Keratinocyte (primary cell): Measurements from ENCODE around the gene ACTR10.

Source experiments
- EZH2 ChIP-seq: IDR thresholded peaks from one replicate; pipeline ENCODE4 v1.6.1; 2012; ENCODE audit warnings: inconsistent platforms, mild to moderate bottlenecking, low read length, moderate library complexity
- TF ChIP-seq, protein P1 (sequence below), 3 experiments: IDR thresholded peaks in 1 of 3; conservative IDR thresholded peaks in 1 of 3; optimal IDR thresholded peaks in 1 of 3; 2 replicates in 2 of 3; 3 replicates in 1 of 3; pipeline versions ENCODE3 to v1.5.1; 2011; ENCODE audit warnings: low read length in 3 of 3, mild to moderate bottlenecking in 3 of 3, moderate library complexity in 2 of 3, control low read depth in 1 of 3, inconsistent platforms in 1 of 3; ENCODE audit not compliant: insufficient read depth in 2 of 3; ENCODE audit errors: extremely low read depth in 1 of 3

- TF ChIP-seq, protein P1, sequence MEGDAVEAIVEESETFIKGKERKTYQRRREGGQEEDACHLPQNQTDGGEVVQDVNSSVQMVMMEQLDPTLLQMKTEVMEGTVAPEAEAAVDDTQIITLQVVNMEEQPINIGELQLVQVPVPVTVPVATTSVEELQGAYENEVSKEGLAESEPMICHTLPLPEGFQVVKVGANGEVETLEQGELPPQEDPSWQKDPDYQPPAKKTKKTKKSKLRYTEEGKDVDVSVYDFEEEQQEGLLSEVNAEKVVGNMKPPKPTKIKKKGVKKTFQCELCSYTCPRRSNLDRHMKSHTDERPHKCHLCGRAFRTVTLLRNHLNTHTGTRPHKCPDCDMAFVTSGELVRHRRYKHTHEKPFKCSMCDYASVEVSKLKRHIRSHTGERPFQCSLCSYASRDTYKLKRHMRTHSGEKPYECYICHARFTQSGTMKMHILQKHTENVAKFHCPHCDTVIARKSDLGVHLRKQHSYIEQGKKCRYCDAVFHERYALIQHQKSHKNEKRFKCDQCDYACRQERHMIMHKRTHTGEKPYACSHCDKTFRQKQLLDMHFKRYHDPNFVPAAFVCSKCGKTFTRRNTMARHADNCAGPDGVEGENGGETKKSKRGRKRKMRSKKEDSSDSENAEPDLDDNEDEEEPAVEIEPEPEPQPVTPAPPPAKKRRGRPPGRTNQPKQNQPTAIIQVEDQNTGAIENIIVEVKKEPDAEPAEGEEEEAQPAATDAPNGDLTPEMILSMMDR (optimal IDR thresholded peaks at IDR 0.05 in 1 of 3, IDR thresholded peaks at IDR 0.05 in 1 of 3, conservative IDR thresholded peaks at IDR 0.05 in 1 of 3; ENCODE audit: extremely low read depth in 1 of 3, insufficient read depth in 2 of 3, low read length in 3 of 3) = no peak
- no peak for TF ChIP-seq EZH2
These were observed 27.3 kb downstream of the ACTR10 start for GRCh38 chr14:58227096-58227819.
